ENCODE measurements around the gene RPS6KA2.

RPS6KA2 gene

GRCh38 chr6:166500246-166500645 lies 126.8 kb downstream of the RPS6KA2 start:
- no peak for TF ChIP-seq ZNF274 (IDR thresholded peaks at IDR 0.05; ENCODE audit: low read depth, low read length)
- H3K4me3 ChIP-seq (ENCODE audit: low read length) = no peak overlapping the region

GRCh38 chr6:166499350-166500163 lies 127.5 kb downstream of the RPS6KA2 start:
- H3K4me3 ChIP-seq (ENCODE audit: low read length) = no peak overlapping the region
- TF ChIP-seq ZNF274 (IDR thresholded peaks at IDR 0.05; ENCODE audit: low read depth, low read length) = no peak

GRCh38 chr6:166498661-166499349 lies 128.2 kb downstream of the RPS6KA2 start:
- no peak for TF ChIP-seq ZNF274 (IDR thresholded peaks at IDR 0.05; ENCODE audit: low read depth, low read length)
- no peak overlapping the region for H3K4me3 ChIP-seq (ENCODE audit: low read length)

GRCh38 chr6:166498228-166498627 lies 128.8 kb downstream of the RPS6KA2 start:
- H3K4me3 ChIP-seq (ENCODE audit: low read length) = no peak overlapping the region
- TF ChIP-seq ZNF274 (IDR thresholded peaks at IDR 0.05; ENCODE audit: low read depth, low read length) = no peak

GRCh38 chr6:166497087-166497899 lies 129.8 kb downstream of the RPS6KA2 start:
- H3K4me3 ChIP-seq (ENCODE audit: low read length) = no peak overlapping the region
- no peak for TF ChIP-seq ZNF274 (IDR thresholded peaks at IDR 0.05; ENCODE audit: low read depth, low read length)

- H3K4me3 ChIP-seq (ENCODE audit: low read length) = no peak overlapping the region
- TF ChIP-seq ZNF274 (IDR thresholded peaks at IDR 0.05; ENCODE audit: low read depth, low read length) = no peak
Observed at GRCh38 chr6:166496460-166496859, 130.6 kb downstream of the RPS6KA2 start.

- no peak for TF ChIP-seq ZNF274 (IDR thresholded peaks at IDR 0.05; ENCODE audit: low read depth, low read length)
- H3K4me3 ChIP-seq (ENCODE audit: low read length) = no peak overlapping the region
Observed at GRCh38 chr6:166495487-166496314, 131.3 kb downstream of the RPS6KA2 start.

- no peak for TF ChIP-seq ZNF274 (IDR thresholded peaks at IDR 0.05; ENCODE audit: low read depth, low read length)
- no peak overlapping the region for H3K4me3 ChIP-seq (ENCODE audit: low read length)
Observed at GRCh38 chr6:166494757-166495486, 132.1 kb downstream of the RPS6KA2 start.

- no peak overlapping the region for H3K4me3 ChIP-seq (ENCODE audit: low read length)
- TF ChIP-seq ZNF274 (IDR thresholded peaks at IDR 0.05; ENCODE audit: low read depth, low read length) = no peak
Observed at GRCh38 chr6:166494101-166494441, 133.0 kb downstream of the RPS6KA2 start.

GRCh38 chr6:166493427-166494100 lies 133.5 kb downstream of the RPS6KA2 start:
- TF ChIP-seq ZNF274 (IDR thresholded peaks at IDR 0.05; ENCODE audit: low read depth, low read length) = no peak
- no peak overlapping the region for H3K4me3 ChIP-seq (ENCODE audit: low read length)

- TF ChIP-seq ZNF274 (IDR thresholded peaks at IDR 0.05; ENCODE audit: low read depth, low read length) = no peak
- H3K4me3 ChIP-seq (ENCODE audit: low read length) = no peak overlapping the region
Observed at GRCh38 chr6:166492092-166492741, 134.8 kb downstream of the RPS6KA2 start.
